Measurements from ENCODE around the gene CERS6. TPM values are rescaled to one million over a fixed set of nuclear protein-coding genes. Genes with fewer than 3 reads are reported as not detected.

Gene CERS6
- total and polyA plus RNA-seq, 4 donors = 4.2 to 20.4 (median 10.1) TPM

GRCh38 chr2:168683996-168684395 lies 227.9 kb downstream of the CERS6 start:
- DNase-seq (ENCODE audit: low spot score) = no peak
- no peaks in the 10 kb centered on the region for H3K36me3 ChIP-seq (ENCODE audit: control insufficient read depth in 4 of 4, insufficient read depth in 3 of 4, low read depth in 1 of 4, low read length in 3 of 4)
- 88% methylated on average over 1 of the region's 1 CpG for WGBS
- no peak overlapping the region for H3K9ac ChIP-seq (ENCODE audit: low read depth in 1 of 2, low read length in 2 of 2)
- H3K27ac ChIP-seq (ENCODE audit: low read depth in 1 of 2, low read length in 2 of 2) = no peak overlapping the region
- H3K4me1 ChIP-seq (ENCODE audit: control insufficient read depth in 4 of 4, insufficient read depth in 4 of 4, low read length in 3 of 4) = no peaks in the 10 kb centered on the region
- no peaks in the 10 kb centered on the region for H3K27me3 ChIP-seq (ENCODE audit: control insufficient read depth in 4 of 4, insufficient read depth in 4 of 4, low read length in 3 of 4)
- no peaks in the 10 kb centered on the region for H3K9me3 ChIP-seq (ENCODE audit: control insufficient read depth in 4 of 4, low read length in 3 of 4)
- TF ChIP-seq FOXA1 (IDR thresholded peaks at IDR 0.05) (no peak), SP1 (IDR thresholded peaks at IDR 0.05) (no peak), ATF3 (IDR thresholded peaks at IDR 0.05) (no peak), HNF4G (IDR thresholded peaks at IDR 0.05) (no peak), EGR1 (IDR thresholded peaks at IDR 0.05; ENCODE audit: low read depth in 2 of 2) (no peak), ZBTB33 (IDR thresholded peaks at IDR 0.05) (no peak), RAD21 (IDR thresholded peaks at IDR 0.05) (no peak), JUND (IDR thresholded peaks at IDR 0.05) (no peak), REST (IDR thresholded peaks at IDR 0.05) (no peak)
- H3K4me3 ChIP-seq (ENCODE audit: low read depth in 1 of 3, low read length in 3 of 3) = no peak overlapping the region

GRCh38 chr2:168684921-168685599 lies 229.0 kb downstream of the CERS6 start:
- Histone ChIP-seq H3K27ac (ENCODE audit: low read depth in 1 of 2, low read length in 2 of 2) (no peak overlapping the region), H3K36me3 (ENCODE audit: control insufficient read depth in 4 of 4, insufficient read depth in 3 of 4, low read depth in 1 of 4, low read length in 3 of 4) (no peaks in the 10 kb centered on the region), H3K27me3 (ENCODE audit: control insufficient read depth in 4 of 4, insufficient read depth in 4 of 4, low read length in 3 of 4) (no peaks in the 10 kb centered on the region), H3K9me3 (ENCODE audit: control insufficient read depth in 4 of 4, low read length in 3 of 4) (no peaks in the 10 kb centered on the region), H3K9ac (ENCODE audit: low read depth in 1 of 2, low read length in 2 of 2) (no peak overlapping the region), H3K4me3 (ENCODE audit: low read depth in 1 of 3, low read length in 3 of 3) (no peak overlapping the region), H3K4me1 (ENCODE audit: control insufficient read depth in 4 of 4, insufficient read depth in 4 of 4, low read length in 3 of 4) (no peaks in the 10 kb centered on the region)
- 90% methylated on average over 3 of the region's 3 CpGs for WGBS
- no peak for TF ChIP-seq HNF4G (IDR thresholded peaks at IDR 0.05)
- TF ChIP-seq JUND (IDR thresholded peaks at IDR 0.05) = no peak
- no peak for TF ChIP-seq MAX (IDR thresholded peaks at IDR 0.05)
- no peak for TF ChIP-seq HNF4A (conservative IDR thresholded peaks at IDR 0.05)
- no peak for TF ChIP-seq CTCF (IDR thresholded peaks at IDR 0.05; ENCODE audit: low read depth, low read length, missing input control)
- DNase-seq (ENCODE audit: low spot score) = no peak

Data from liver (tissue), 9 donors.